ENCODE measurements around the gene P2RY2. TPM values are rescaled to one million over a fixed set of nuclear protein-coding genes. Genes with fewer than 3 reads are reported as not detected.

The P2RY2 gene
- total RNA-seq, 1 donor from 2014 or later: 4.8 TPM

DNA sequence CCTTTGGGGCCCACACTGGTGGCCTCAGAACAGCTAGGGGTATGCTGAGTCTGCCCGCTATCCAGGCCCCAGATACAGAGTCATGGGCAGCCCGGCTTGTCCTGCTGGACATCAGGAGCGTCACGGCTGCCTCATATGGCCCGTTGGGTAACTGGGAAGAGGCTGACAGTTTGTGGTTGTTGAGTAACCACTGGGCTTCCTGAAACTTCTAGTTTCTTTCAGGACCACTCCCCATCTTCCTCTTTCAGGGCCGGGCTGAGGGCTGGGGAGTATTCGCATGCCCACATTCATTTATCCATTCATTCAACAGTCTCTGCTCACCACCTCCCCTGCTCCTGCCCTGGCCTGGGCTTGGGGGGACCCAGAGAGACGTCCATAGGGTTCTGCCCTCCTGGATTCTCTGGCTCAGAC, 13.4 kb upstream of the P2RY2 start:
- no peak for DNase-seq (ENCODE audit: low spot score)

- DNase-seq (ENCODE audit: low spot score): peak; percentile 15
These were observed 12.3 kb upstream of the P2RY2 start for GRCh38 chr11:73205661-73206343.

GRCh38 chr11:73206801-73207200, 11.3 kb upstream of the P2RY2 start:
- no peak for DNase-seq (ENCODE audit: low spot score)

DNA sequence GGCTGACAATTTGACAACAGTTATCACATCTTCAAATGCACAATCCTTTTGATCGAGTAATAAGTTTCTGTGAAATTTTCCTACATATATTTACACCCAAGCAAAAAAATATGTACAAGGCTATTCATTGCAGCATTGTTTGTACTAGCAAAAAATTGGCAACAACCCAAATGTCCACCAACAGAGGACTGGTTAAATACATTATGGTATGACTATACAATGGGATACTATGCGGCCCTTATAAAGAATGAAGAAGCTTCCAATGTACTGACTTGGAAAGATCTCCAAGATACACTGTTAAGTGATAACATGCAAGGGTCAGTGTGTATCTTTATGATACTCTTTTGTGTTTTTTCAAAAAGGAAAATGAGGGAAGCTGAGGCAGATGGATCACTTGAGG, 8.2 kb upstream of the P2RY2 start:
- no peak for DNase-seq (ENCODE audit: low spot score)

- no peak for DNase-seq (ENCODE audit: low spot score)
These were observed 7.0 kb upstream of the P2RY2 start for GRCh38 chr11:73210916-73211667.

DNA sequence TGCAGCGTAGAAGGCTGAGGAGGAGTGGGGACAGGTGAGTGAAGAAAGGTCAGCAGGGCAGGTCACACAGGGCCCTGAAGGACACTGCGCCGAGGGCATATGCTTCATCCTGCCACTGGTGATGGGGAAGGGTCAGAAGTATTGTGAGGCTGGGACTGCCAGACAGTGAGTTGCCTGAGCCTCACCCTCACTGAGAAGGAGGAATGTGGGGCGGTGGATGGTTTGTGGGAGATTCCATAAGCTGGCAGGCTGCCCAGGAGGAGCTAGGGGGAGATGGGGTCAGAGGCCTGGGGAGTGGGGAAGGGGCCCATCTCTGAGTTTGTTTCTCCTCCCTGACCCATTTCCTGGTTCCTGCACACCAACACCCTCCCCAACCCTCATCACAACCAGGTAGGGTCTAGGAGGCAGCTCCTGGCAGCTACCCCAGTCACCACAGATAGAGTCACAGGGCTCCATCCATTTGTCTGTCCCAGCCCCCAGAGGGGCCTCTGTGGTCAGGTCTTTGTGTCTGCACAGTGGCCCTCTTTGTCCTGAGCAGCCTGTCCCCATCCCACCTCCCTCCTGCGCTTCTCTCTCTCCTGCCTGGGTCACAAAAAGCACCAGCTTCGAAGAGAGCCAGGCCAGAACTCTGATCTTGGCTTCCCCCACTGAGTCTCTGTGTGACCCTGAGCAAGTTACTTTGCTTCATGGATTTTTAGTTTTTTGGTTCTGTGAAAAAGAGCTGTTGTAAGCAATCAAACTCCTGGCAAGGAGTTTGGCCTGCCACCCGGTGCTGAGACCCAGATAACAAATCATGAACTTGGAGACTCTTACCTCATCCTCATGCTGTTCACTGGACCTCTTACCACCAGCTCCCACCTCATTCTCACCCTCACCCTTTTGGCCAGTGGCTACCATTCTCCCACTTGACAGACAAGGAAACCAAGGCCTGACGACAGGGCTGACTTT, 4.6 kb upstream of the P2RY2 start:
- no peak for DNase-seq (ENCODE audit: low spot score)

GRCh38 chr11:73215191-73216134, 2.6 kb upstream of the P2RY2 start:
- no peak for DNase-seq (ENCODE audit: low spot score)

GRCh38 chr11:73216465-73216864, 1.6 kb upstream of the P2RY2 start:
- no peak for DNase-seq (ENCODE audit: low spot score)

DNA sequence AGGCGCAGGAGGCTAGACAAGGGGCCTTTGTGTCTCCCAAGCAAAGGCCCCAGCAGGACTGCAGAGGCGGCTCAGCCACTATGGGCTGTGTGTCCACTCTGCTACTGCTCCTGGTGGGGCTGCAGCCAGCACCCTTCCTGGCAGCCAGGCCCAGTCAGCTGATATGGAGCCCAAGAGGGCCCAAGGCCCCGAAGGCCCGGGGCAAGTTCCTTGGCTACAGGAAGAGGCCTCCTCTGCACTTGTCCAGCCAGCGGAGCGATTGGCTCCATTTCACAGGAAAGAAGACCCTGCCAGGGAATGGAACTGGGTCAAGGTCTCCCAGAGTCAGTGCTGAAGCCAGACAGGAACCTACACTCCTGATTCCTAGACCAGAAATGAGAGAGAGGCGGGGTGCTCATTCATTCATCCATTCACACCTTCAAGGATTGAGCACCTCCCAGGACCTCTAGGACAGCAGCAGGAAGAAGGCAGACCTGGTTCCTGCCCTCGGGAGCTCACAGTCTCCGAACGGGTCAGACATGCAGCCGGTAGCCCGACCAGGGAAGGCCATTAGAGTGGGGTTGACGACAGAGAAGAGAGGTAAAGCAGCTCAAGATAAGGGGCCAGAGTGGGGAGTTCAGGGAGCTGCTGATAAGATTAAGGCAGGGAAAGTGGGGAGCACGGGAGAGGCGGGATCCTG, 811 bp upstream of the P2RY2 start:
- DNase-seq (ENCODE audit: low spot score): no peak

- DNase-seq (ENCODE audit: low spot score): no peak
These were observed 323 bp upstream of the P2RY2 start for GRCh38 chr11:73217810-73218105.

DNA sequence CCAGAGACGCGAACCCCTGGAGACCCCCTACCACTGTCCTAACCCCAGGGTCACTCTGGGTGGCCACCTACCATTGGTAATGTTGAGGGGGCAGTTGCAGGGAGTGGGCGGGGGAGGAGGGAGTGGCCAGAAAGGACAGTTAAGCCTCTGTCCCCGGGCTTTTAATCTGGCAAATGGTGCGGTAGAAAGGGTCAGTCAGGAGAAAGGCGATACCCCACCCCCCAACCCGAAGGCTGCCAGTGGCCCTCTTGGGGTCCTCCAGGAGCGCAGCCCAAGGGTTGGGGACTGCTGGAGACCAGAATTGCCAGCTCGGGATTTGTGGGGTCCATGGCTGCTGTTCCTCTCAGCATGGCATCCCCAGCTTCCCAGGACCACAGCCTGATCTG, 742 bp downstream of the P2RY2 start:
- DNase-seq (ENCODE audit: low spot score): no peak

DNA sequence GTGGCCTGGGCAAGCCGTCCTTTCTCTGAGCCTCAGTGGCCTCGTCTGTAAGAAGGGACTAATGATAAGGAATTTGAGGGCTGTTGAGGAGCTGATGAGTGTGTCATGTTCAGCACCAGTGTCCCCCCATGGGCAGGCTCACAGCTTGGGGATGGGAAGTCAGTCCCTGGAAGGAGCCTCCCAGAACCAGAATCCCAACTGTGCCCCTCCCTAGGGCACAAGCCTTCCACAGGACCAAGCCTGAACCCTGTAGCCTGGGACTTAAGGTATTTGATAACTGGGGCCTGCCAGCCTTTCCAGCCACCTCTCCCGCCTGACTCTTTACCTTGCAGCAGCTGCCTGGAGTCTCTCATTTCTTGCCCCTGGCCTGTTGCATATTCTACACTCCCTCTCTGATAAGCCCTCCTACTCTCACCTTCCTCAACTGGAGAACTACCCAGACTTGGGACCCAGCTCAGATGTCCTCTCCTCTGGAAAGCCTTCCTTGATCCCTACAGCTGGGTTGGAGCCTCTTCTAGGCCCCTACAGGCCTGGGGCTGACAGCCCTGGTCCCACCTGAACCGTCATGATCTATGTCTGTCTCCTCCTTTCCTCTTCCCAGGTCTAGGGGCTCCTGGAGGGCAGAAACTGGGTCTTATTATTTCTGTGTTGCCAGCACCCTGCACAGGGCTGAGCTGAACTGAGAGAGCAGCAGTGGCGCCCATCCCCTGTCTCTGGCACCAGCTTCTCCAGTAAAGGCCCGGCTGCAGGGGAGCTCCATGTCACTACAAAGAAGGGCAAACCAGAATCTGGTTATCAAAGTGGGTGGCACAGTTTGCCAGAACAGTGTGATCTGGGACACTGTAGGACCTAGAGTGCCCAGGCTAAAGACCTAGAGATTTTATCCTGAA, 1.6 kb downstream of the P2RY2 start:
- DNase-seq (ENCODE audit: low spot score): no peak

DNA sequence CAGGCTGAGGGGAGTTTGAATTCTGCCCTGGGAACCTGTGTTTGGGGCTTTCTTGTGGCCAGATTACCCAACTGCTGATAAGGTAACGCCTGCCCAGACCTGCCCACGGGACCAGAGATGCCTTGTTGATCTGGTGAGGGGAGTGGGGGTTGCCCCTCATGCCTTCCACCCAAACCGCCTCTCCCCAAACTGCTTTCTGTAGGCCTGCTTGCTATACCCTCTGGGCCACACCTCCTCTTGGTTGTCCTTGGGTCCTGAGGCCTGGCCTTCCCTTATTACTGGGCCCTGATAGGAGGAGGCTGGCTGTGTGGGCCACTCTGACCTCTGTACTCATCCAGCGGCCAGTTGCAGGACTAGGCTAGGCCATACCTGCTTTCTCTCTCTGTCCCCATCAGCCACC, 3.4 kb downstream of the P2RY2 start:
- no peak for DNase-seq (ENCODE audit: low spot score)

- DNase-seq (ENCODE audit: low spot score): no peak
These were observed 3.9 kb downstream of the P2RY2 start for GRCh38 chr11:73221996-73222395.

- no peak for DNase-seq (ENCODE audit: low spot score)
These were observed 6.1 kb downstream of the P2RY2 start for GRCh38 chr11:73223998-73224730.

- no peak for DNase-seq (ENCODE audit: low spot score)
These were observed 7.1 kb downstream of the P2RY2 start for GRCh38 chr11:73225001-73225686.

DNA sequence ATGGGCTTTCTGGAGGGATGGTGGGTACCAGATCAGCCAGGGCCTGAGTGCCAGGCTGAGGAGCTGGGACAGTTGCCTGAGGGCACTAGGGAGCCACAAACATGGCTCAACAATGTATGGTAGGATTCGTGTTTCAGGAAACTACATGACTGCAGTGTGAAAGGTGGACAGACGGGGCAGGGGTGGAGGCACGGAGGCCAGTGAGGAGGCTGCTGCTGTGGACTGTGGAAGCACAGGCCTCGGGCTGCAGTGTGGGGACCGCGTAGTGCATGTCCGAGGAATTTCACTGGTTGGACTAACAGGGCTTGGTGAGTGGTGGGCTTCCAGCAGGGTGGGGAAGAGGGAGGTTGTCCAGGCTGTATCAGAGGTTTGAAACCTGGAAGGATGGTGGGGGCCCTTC, 7.8 kb downstream of the P2RY2 start:
- DNase-seq (ENCODE audit: low spot score): no peak

- DNase-seq (ENCODE audit: low spot score): no peak
These were observed 8.4 kb downstream of the P2RY2 start for GRCh38 chr11:73226297-73227006.
